OCI-LY7 (cell line): ENCODE measurements around the gene GP5. TPM values are rescaled to one million over a fixed set of nuclear protein-coding genes. Genes with fewer than 3 reads are reported as not detected.

Experiments
- BruUV-seq: library from RNA; stranded (reverse); fragments of 400-500 nt; replicated peaks from 2 replicates; lab custom pipeline; 2021; lab: Mats Ljungman, UMichigan
- CTCF ChIA-PET: fragments of 300-600 bp; sonication (Branson Sonifier 250); formaldehyde crosslinking; loops from one replicate; lab custom pipeline; 2022; ENCODE audit warnings: antibody characterized with exemption; ENCODE audit not compliant: unreplicated experiment; lab: Charles Lee
- POLR2A ChIA-PET: fragments of 300-600 bp; sonication (Branson Sonifier 250); formaldehyde crosslinking; loops from one replicate; lab custom pipeline; 2022; ENCODE audit warnings: antibody characterized with exemption; lab: Charles Lee
- DNase-seq: peaks from one replicate; pipeline ENCODE4 v3.0.0-alpha.2; 2015; ENCODE audit warnings: low spot score
- H2AFZ ChIP-seq: fragments of 200-600 bp; sonication (generic), shearing (Covaris generic); 2 replicates; pipeline ENCODE4 v1.6.1; 2014; ENCODE audit warnings: mild to moderate bottlenecking, antibody characterized with exemption, low read length, moderate library complexity
- H3K27ac ChIP-seq: fragments of 200-600 bp; sonication (generic); 2 replicates; pipeline ENCODE4 v1.5.1; 2014; ENCODE audit warnings: mixed run types, low read depth, mild to moderate bottlenecking, moderate library complexity, low read length, inconsistent platforms; ENCODE audit not compliant: poor library complexity, severe bottlenecking
- H3K36me3 ChIP-seq: fragments of 200-600 bp; sonication (generic); 2 replicates; pipeline ENCODE4 v1.6.1; 2014; ENCODE audit warnings: mild to moderate bottlenecking, antibody characterized with exemption, low read length, moderate library complexity, mixed read lengths; ENCODE audit not compliant: insufficient read depth
- H3K4me1 ChIP-seq: fragments of 200-600 bp; sonication (generic); 2 replicates; pipeline ENCODE4 v1.5.1; 2014; ENCODE audit warnings: mild to moderate bottlenecking, low read length; ENCODE audit not compliant: insufficient read depth, poor library complexity, severe bottlenecking
- H3K4me2 ChIP-seq: fragments of 200-600 bp; sonication (generic); 2 replicates; pipeline ENCODE4 v1.6.1; 2014; ENCODE audit warnings: mild to moderate bottlenecking, low read length
- H3K4me3 ChIP-seq: fragments of 200-600 bp; sonication (generic); 2 replicates; pipeline ENCODE4 v1.5.1; 2014; ENCODE audit warnings: mild to moderate bottlenecking, low read depth, low read length; ENCODE audit not compliant: poor library complexity, severe bottlenecking
- H3K79me2 ChIP-seq: fragments of 200-600 bp; sonication (generic); 2 replicates; pipeline ENCODE4 v1.6.1; 2016; ENCODE audit warnings: low read depth, mild to moderate bottlenecking, low read length, moderate library complexity, mixed read lengths; ENCODE audit not compliant: insufficient read depth
- H3K9me2 ChIP-seq: fragments of 200-600 bp; sonication (generic); 2 replicates; pipeline ENCODE4 v1.6.1; 2016; ENCODE audit warnings: mild to moderate bottlenecking, low read length, mixed read lengths; ENCODE audit not compliant: insufficient read depth
- H3K9me3 ChIP-seq: fragments of 200-600 bp; sonication (generic); 2 replicates; pipeline ENCODE4 v1.6.1; 2014; ENCODE audit warnings: mild to moderate bottlenecking, mixed run types, low read length, mixed read lengths
- H4K20me1 ChIP-seq: fragments of 200-600 bp; sonication (generic); 2 replicates; pipeline ENCODE4 v1.6.1; 2014; ENCODE audit warnings: mild to moderate bottlenecking, antibody characterized with exemption, low read length, moderate library complexity, mixed read lengths; ENCODE audit not compliant: insufficient read depth
- CTCF ChIP-seq: fragments of 200-600 bp; sonication (generic); conservative IDR thresholded peaks from 2 replicates; pipeline ENCODE4 v1.5.1; 2014; ENCODE audit warnings: mild to moderate bottlenecking, antibody characterized with exemption, low read length, moderate library complexity, mixed read lengths
- EZH2phosphoT487 ChIP-seq: fragments of 200-600 bp; sonication (generic); IDR thresholded peaks from 2 replicates; pipeline ENCODE4 v1.6.1; 2018; ENCODE audit warnings: low read depth, borderline replicate concordance, mild to moderate bottlenecking, mixed run types, antibody characterized with exemption, low read length, moderate library complexity, mixed read lengths
- intact Hi-C: fragments of 100-400 bp; cut with micrococcal nuclease; formaldehyde crosslinking; loops from one replicate; pipeline ENCODE4 v1.10.0; 2022; ENCODE audit not compliant: unreplicated experiment
- total RNA-seq, 2 experiments: library from RNA; depleted of rRNA in 1 of 2; stranded (reverse); fragments of >200 nt in 1 of 2; shearing (Covaris generic) in 1 of 2; gene quantifications; 2 replicates each; pipeline ENCODE4 v1.2.3, GENCODE V29; 2014 to 2022

The GP5 gene
- total RNA-seq, 2 experiments from 2014 or later: 0.03 TPM; not detected in 1

GRCh38 chr3:194397757-194398312 is 1.2 kb downstream of the GP5 start:
- Histone ChIP-seq H3K4me2 (no peak overlapping the region), H3K9me3 (no peaks in the 10 kb centered on the region), H3K4me3 (no peak overlapping the region), H3K27ac (no peak overlapping the region), H3K36me3 (no peaks in the 10 kb centered on the region), H3K9me2 (no peaks in the 10 kb centered on the region), H3K79me2 (no peaks in the 10 kb centered on the region), H2AFZ (no peak overlapping the region), H4K20me1 (no peaks in the 10 kb centered on the region), H3K4me1 (peaks cover 9% of the 10 kb centered on the region)
- ChIA-PET POLR2A (interaction anchor here (0.5 to 0.6 kb wide), 2 partner anchors 96 to 240 kb away, joined by 3 read pairs; no protein-coding TSS in a partner anchor), CTCF (no interaction called here)
- DNase-seq: no peak
- intact Hi-C loops: no loop called here
- no TSS peak for BruUV-seq
- TF ChIP-seq EZH2phosphoT487 (no peak), CTCF (no peak)

DNA sequence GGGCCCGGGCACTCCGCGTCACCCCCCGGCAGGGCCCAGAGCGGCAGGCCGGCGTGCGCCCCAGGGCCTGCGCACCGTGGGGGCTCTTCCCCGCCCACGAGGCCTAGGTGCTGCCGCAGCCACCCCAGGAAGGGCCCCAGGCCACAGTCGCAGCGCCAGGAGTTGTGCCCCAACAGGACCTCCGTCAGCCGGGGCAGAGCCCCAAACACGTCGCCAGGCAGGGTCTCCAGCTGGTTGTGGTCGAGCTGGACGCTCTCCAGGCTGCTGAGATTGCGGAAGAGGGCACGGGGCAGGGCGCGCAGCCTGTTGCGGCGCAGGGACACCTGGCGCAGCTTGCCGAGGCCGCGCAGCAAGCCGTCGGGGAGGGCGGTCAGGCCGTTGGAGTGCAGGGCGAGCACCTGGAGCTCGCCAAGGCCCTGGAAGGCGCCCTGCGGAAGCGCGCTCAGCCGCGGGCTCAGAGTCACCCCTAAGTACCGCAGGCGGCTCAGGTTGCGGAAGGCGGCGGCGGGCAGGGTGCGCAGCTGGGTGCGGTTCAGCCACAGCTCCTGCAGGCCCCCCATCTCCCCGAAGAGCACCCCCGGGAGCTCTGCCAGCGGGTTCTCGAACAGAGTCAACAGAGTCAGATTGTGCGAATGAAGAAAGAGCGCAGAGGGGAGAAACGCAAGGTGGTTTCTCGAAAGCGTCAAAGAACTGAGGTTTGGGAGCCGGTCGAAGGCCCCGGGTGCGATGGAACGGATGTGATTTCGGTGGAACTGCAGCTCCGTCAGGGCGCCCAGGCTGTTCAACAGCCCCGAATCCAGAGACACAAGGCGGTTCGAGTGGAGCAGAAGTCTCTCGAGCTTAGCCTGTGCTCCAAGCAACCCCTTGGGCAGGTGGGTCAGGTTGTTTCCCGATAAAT is 2.0 kb downstream of the GP5 start:
- TF ChIP-seq EZH2phosphoT487 (no peak), CTCF (no peak)
- DNase-seq: no peak
- CTCF ChIA-PET: interaction anchor here (0.6 kb wide), 1 partner anchor 61 kb away, joined by 3 read pairs; no protein-coding TSS in a partner anchor
- H2AFZ ChIP-seq: no peak overlapping the region
- intact Hi-C loops: no loop called here
- no peaks in the 10 kb centered on the region for H3K36me3 ChIP-seq
- no TSS peak for BruUV-seq
- no peaks in the 10 kb centered on the region for H3K79me2 ChIP-seq
- no peaks in the 10 kb centered on the region for H3K9me2 ChIP-seq
- peaks cover 9% of the 10 kb centered on the region for H3K4me1 ChIP-seq
- H3K4me2 ChIP-seq: no peak overlapping the region
- no peaks in the 10 kb centered on the region for H4K20me1 ChIP-seq
- no peaks in the 10 kb centered on the region for H3K9me3 ChIP-seq
- POLR2A ChIA-PET: no interaction called here
- H3K4me3 ChIP-seq: no peak overlapping the region
- no peak overlapping the region for H3K27ac ChIP-seq
